ENCODE data around the gene VWA5B2. TPM values are rescaled to one million over a fixed set of nuclear protein-coding genes. Genes with fewer than 3 reads are reported as not detected.

The VWA5B2 gene
- total and polyA plus RNA-seq, 9 of the 15 experiments (the other 6 are each of a cell fraction or from before 2014, with no cell fraction given): 0.04 TPM; not detected in 8

- TF ChIP-seq ARID1B (IDR thresholded peaks at IDR 0.05) (no peak), ARID4B (CRISPR knock-in tag; IDR thresholded peaks at IDR 0.05) (no peak), VEZF1 (CRISPR knock-in tag; IDR thresholded peaks at IDR 0.05) (no peak), CBX3 (IDR thresholded peaks at IDR 0.05; ENCODE audit: borderline replicate concordance in 1 of 2, low read length in 2 of 2) (peak in 1 of 2 experiments; percentile 61; a peak in 1 of 3 replicates), CC2D1A (IDR thresholded peaks at IDR 0.05) (peak; percentile 37; the same call in 1 of the 2 replicates), GATAD2A (IDR thresholded peaks at IDR 0.05) (no peak), CHD7 (IDR thresholded peaks at IDR 0.05; ENCODE audit: low read depth, low read length) (no peak)
Observed at GRCh38 chr3:184289426-184289938, 60.1 kb downstream of the VWA5B2 start (continued).

Measured in K562 (cell line).